Activated CD8-positive, alpha-beta memory T cell treated with anti-CD3 and anti-CD28 coated beads, Interleukin-2, amount 50 U/mL, for 24 hours (primary cell): ENCODE measurements around the gene NUAK1.
"Not testable (repeated sequence)": the region's sequence is repeated elsewhere in the genome, so short reads cannot be mapped to it uniquely, and the experiment has no call there.

Experiments
- DNase-seq: peaks from one replicate; pipeline ENCODE4 v3.0.0-alpha.2; 2020; ENCODE audit errors: extremely low read depth

The NUAK1 gene

DNA sequence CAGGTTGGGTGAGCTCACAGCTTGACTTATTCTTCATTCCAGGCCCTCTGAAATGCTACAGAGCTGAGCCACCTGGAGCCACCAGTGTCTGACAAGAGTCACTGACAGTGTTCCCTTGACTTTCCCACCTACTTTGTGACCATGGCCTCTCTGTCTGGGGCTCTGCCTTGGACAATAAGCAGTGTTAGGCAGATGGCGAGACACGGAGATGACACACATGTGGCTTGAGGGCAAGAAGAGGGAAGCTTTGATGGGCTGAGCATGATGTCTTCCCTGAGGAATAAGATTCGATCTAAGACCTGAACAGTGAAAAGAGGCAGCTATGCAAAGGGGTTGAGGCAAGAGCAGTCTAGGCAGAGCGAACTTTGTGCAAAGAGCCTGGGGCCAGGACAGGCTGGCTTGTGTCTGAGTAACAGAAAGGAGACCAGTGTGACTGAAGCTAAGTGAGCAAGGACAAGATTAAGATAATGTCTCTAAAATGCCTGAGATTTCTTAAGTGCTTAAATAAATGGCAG lies 105.5 kb downstream of the NUAK1 start:
- DNase-seq, result no peak

GRCh38 chr12:106032623-106032925 lies 106.2 kb downstream of the NUAK1 start:
- no peak for DNase-seq

DNA sequence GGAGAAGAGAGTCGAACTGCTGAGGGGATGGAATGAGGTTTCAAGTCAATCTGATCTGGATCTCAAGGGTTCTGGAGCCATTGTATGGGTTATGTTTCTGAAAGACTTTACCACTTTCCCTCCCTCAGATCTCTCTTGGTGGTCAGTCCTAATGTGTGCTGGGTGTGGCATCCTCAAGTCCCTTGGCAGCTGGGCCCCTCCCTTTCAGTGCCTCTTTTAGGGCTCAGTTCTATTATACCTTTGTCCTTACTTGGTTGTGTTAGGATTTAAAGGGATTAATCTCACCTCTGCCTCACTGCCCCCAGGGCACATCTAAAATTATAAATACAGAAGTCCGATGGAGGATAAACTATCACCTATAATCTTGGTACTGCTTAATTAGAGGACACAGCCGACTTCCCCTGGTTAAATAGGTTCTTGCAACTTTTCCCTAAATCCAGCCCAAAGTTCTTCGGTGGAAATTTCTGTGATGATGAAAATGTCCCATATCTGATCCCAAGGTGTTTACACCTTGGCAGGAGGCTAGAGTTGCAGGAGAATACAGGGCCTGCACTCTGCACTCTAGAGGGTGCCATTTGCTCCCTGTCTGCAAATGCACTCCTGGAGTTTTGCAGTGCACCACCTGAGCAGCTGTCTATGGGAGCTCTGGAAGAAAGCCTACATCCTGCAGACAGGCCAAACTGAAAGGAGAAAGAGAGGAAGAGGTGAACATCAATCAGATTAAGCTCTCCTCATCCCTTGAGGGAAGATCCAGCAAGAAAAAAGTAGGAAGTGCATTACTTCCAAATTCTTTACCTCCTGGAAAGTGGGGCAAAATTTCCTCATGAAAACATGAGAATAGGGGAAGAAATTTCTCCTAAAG lies 106.8 kb downstream of the NUAK1 start:
- no peak for DNase-seq

DNA sequence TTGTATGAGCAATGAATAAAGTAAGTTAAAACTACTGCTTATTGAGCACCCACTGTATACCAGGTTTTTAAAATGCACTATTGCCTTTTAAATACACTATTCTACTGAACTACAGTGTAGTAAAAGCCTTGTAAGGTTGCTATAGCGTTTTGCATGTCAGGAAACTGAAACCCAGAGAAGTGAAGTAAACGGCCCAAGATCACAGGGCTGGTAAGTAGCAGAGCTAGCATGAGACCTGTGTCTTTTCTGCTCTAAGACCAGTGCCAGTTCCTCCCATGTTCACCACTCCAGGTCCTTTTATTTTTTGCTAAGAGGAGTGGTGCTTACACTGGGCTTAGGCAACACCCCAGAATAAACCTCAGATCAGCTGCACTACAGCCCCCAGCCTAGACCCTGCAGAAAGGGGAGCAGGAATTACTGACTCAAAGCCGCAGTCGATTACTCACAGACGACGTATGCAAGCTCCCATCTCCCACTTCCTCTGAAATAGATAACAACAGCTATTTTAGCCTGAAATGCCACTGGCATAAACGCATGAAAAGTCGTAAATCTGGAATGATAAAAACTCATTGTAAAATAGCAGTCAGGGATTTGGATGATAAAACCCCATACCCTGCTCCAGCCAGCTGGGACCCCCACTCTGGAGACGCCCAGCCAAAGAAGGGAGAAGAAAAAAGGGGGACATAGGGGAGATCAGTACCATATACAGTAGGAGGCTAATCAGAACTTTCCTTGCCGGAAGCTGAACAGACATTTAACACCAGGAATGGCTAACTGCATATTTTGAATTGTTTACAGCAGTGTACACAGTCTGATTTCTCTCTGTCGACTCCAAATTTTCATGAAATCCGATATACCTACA lies 108.3 kb downstream of the NUAK1 start:
- no peak for DNase-seq

DNA sequence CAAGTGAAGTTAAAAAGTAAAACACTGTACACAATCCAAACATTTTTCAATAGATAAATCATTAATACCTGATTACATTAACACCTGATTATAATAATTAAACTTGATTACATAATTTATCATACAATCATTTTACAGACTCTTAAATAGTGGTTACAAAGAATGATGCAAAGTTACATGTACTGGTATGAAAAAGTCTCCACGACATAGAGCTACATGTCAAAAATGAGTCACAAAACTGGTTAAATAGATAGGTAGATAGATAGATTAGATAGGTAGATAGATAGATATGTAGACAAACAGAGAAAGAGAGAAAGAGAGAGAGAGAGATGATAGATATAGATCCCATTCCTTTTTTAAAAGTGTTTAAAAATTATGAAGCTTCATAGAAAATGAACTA lies 109.2 kb downstream of the NUAK1 start:
- DNase-seq, result no peak

DNA sequence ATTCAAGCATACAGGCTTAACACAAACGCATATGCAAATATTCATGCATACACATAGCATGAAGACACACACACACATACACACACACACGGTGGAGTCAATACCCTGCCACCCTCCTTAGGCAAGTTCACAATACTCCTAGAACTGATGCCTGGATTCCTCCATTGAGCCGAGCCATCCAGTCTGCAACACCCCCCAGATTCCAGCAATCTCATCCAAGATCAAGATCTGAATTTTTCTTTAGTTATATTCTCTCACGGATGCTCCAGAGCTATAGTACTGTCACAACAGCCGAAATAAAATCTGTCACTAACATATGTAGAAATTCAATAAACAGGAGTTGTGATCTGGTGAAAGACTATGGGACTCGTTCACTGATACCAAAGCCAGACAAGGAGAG lies 110.8 kb downstream of the NUAK1 start:
- DNase-seq, result no peak

- DNase-seq, result no peak
These were observed 111.5 kb downstream of the NUAK1 start for GRCh38 chr12:106027286-106027685.

GRCh38 chr12:106025129-106025528 lies 113.6 kb downstream of the NUAK1 start:
- DNase-seq, result no peak

- no peak for DNase-seq
These were observed 115.7 kb downstream of the NUAK1 start for GRCh38 chr12:106023039-106023438.

GRCh38 chr12:106022568-106023012 lies 116.2 kb downstream of the NUAK1 start:
- no peak for DNase-seq

GRCh38 chr12:106021516-106021915 lies 117.2 kb downstream of the NUAK1 start:
- DNase-seq, result no peak

GRCh38 chr12:106020736-106021135 lies 118.0 kb downstream of the NUAK1 start:
- DNase-seq, result no peak

- no peak for DNase-seq
These were observed 119.6 kb downstream of the NUAK1 start for GRCh38 chr12:106019144-106019543.

- no peak for DNase-seq
These were observed 120.5 kb downstream of the NUAK1 start for GRCh38 chr12:106018286-106018685.

- not testable (repeated sequence) for DNase-seq
These were observed 122.0 kb downstream of the NUAK1 start for GRCh38 chr12:106016601-106017278.

GRCh38 chr12:106015646-106016045 lies 123.1 kb downstream of the NUAK1 start:
- DNase-seq, result no peak

DNA sequence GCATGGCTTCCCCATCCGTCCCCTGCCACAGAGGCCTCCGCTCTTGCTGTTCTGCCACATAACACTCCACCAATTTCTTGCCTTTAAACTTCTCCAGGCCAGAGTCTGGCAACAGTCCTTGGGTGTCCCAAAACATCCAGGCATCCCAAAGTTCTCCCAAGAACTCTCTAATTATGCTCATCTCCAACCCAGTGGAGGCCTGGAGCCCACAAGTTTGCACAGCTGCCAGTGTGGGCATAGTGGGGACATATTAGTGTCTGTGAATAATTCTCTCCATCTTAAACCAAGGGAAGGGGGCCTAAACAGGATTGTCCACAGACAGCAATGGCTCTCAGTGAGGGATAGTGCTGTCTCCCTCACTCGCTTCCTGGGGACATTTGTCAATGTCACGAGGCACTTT lies 124.8 kb downstream of the NUAK1 start:
- DNase-seq, result no peak
